K562 (cell line): ENCODE data around the gene MPPED2. TPM values are rescaled to one million over a fixed set of nuclear protein-coding genes. Genes with fewer than 3 reads are reported as not detected.

Source experiments
- BRCA1 ChIP-seq, 2 experiments: fragments of 450-650 bp in 1 of 2; sonication (generic) in 1 of 2; formaldehyde crosslinking in 1 of 2; IDR thresholded peaks; 2 replicates each; pipeline versions ENCODE4 v1.5.0 to v1.6.1; 2017 to 2020; ENCODE audit warnings: mild to moderate bottlenecking in 1 of 2, missing genetic modification reagents in 1 of 2
- CBFB ChIP-seq: sonication (generic); formaldehyde crosslinking; IDR thresholded peaks from 2 replicates; pipeline ENCODE4 v1.4.0; 2020; ENCODE audit warnings: mild to moderate bottlenecking, missing genetic modification reagents
- CREB1 ChIP-seq, 2 experiments: sonication (generic) in 1 of 2; formaldehyde crosslinking in 1 of 2; IDR thresholded peaks; 2 replicates each; pipeline versions ENCODE4 v1.6.1 to v1.8.0; 2012 to 2022; ENCODE audit warnings: inconsistent platforms in 1 of 2, mild to moderate bottlenecking in 1 of 2, missing genetic modification reagents in 1 of 2, moderate library complexity in 1 of 2
- ETS1 ChIP-seq: conservative IDR thresholded peaks from 2 replicates; pipeline ENCODE4 v1.6.1; 2011; ENCODE audit warnings: low read depth, mild to moderate bottlenecking, low read length; ENCODE audit not compliant: control insufficient read depth
- FOS ChIP-seq: IDR thresholded peaks from 3 replicates; pipeline ENCODE4 v1.6.1; 2011; ENCODE audit not compliant: insufficient read length; ENCODE audit errors: extremely low read depth
- HNRNPUL1 ChIP-seq: fragments of 200-400 bp; formaldehyde crosslinking; IDR thresholded peaks from 2 replicates; pipeline ENCODE4 v1.6.1; 2017; ENCODE audit warnings: low read length
- MCM7 ChIP-seq, 2 experiments: fragments of 450-650 bp; IDR thresholded peaks; 2 replicates each; pipeline ENCODE4 v1.6.1; 2016 to 2018
- MTA3 ChIP-seq: fragments of 450-650 bp; formaldehyde crosslinking; IDR thresholded peaks from 2 replicates; pipeline ENCODE4 v1.6.1; 2017; ENCODE audit warnings: mild to moderate bottlenecking, borderline replicate concordance
- NR2C1 ChIP-seq, 2 experiments: fragments of 450-650 bp; IDR thresholded peaks; 2 replicates each; pipeline ENCODE4 v1.6.1; 2017; ENCODE audit warnings: mild to moderate bottlenecking in 2 of 2, antibody characterized with exemption in 1 of 2, inconsistent platforms in 1 of 2, missing compliant biosample characterization in 1 of 2, missing genetic modification characterization in 1 of 2
- PHF20 ChIP-seq: fragments of 450-650 bp; IDR thresholded peaks from 2 replicates; pipeline ENCODE4 v1.6.1; 2018; ENCODE audit not compliant: partially characterized antibody
- RBM15 ChIP-seq: fragments of 200-400 bp; formaldehyde crosslinking; IDR thresholded peaks from 2 replicates; pipeline ENCODE4 v1.6.1; 2018; ENCODE audit warnings: mild to moderate bottlenecking, low read length, moderate library complexity; ENCODE audit not compliant: insufficient read depth
- RCOR1 ChIP-seq, 2 experiments: IDR thresholded peaks; 2 replicates each; pipeline ENCODE4 v1.6.1; 2012; ENCODE audit warnings: low read depth in 2 of 2, low read length in 2 of 2, borderline replicate concordance in 1 of 2, improper control_type of control experiment in 1 of 2
- SAFB2 ChIP-seq: fragments of 200-400 bp; formaldehyde crosslinking; IDR thresholded peaks from 2 replicates; pipeline ENCODE4 v1.6.1; 2018; ENCODE audit warnings: borderline replicate concordance, low read length, low read depth, moderate library complexity; ENCODE audit not compliant: severe bottlenecking
- SMARCB1 ChIP-seq: IDR thresholded peaks from 2 replicates; pipeline ENCODE4 v1.6.1; 2011; ENCODE audit warnings: improper control_type of control experiment, low read depth; ENCODE audit not compliant: insufficient read length
- SPI1 ChIP-seq: IDR thresholded peaks from 2 replicates; pipeline ENCODE4 v1.6.1; 2011; ENCODE audit warnings: low read depth, low read length, control low read depth, borderline replicate concordance
- SRF ChIP-seq, 2 experiments: fragments of 250-450, 450-650 bp in 1 of 2; sonication (Bioruptor Pico) in 1 of 2; sonication (generic) in 1 of 2; formaldehyde crosslinking; IDR thresholded peaks; 2 replicates each; pipeline versions ENCODE4 v1.5.0 to v1.5.1; 2020 to 2022; ENCODE audit warnings: mild to moderate bottlenecking in 1 of 2, missing genetic modification reagents in 1 of 2
- TBL1XR1 ChIP-seq, 2 experiments: IDR thresholded peaks; 2 replicates each; pipeline ENCODE4 v1.6.1; 2012; ENCODE audit warnings: improper control_type of control experiment in 2 of 2, low read length in 2 of 2, mild to moderate bottlenecking in 1 of 2
- XRCC3 ChIP-seq: fragments of 450-650 bp; IDR thresholded peaks from 2 replicates; pipeline ENCODE4 v1.6.1; 2017; ENCODE audit warnings: mild to moderate bottlenecking, moderate library complexity
- ZKSCAN1 ChIP-seq: fragments of 150-350 bp; IDR thresholded peaks from 2 replicates; pipeline ENCODE4 v1.6.1; 2016; ENCODE audit warnings: low read depth, low read length
- ZNF133 ChIP-seq: fragments of 250-450 bp; sonication (Bioruptor Pico); IDR thresholded peaks from 2 replicates; pipeline ENCODE4 v1.4.0; 2020; ENCODE audit warnings: mild to moderate bottlenecking
- ZNF146 ChIP-seq: IDR thresholded peaks from one replicate; pipeline ENCODE4 v1.6.1; 2018; ENCODE audit warnings: missing compliant biosample characterization; ENCODE audit not compliant: unreplicated experiment
- ZNF609 ChIP-seq: sonication (generic); formaldehyde crosslinking; IDR thresholded peaks from 2 replicates; pipeline ENCODE4 v1.8.1; 2023; ENCODE audit warnings: missing genetic modification reagents, mild to moderate bottlenecking, borderline replicate concordance
- ZNF707 ChIP-seq: fragments of 250-450 bp; sonication (Bioruptor Pico); conservative IDR thresholded peaks from 2 replicates; pipeline ENCODE4 v1.8.0; 2022; ENCODE audit warnings: inconsistent platforms, mild to moderate bottlenecking, moderate library complexity
- polyA plus RNA-seq, 8 experiments: library from polyadenylated mRNA; depleted of rRNA in 4 of 8; stranded (reverse) in 5 of 8; unstranded in 3 of 8; fragments of >200 nt; fragmentation: Nextera tagmentation in 2 of 8; fragmentation: Illumina TruSeq in 1 of 8; extraction: Ambion mirVana in 2 of 8; extraction: Trizol in 1 of 8; gene quantifications; 2 replicates each; pipeline versions ENCODE4 v1.2.1 to v1.2.3, GENCODE V29; 2011 to 2014; ENCODE audit warnings: inconsistent platforms in 1 of 8, missing spikeins in 1 of 8
- total RNA-seq, 7 experiments: library from RNA; depleted of rRNA in 6 of 7; stranded (reverse); fragments of >200 nt in 6 of 7; fragmentation: Illumina TruSeq in 2 of 7; extraction: Trizol in 2 of 7; gene quantifications; 2 replicates each; pipeline versions ENCODE4 v1.2.1 to v1.2.3, GENCODE V29; 2011 to 2021; ENCODE audit warnings: low replicate concordance in 1 of 7

The MPPED2 gene
- total and polyA plus RNA-seq, 9 of the 15 experiments (the other 6 are each of a cell fraction or from before 2014, with no cell fraction given), result not detected

GRCh38 chr11:30364139-30364836 is 221.9 kb downstream of the MPPED2 start (continued):
- TF ChIP-seq ETS1 (no peak), SAFB2 (no peak), ZNF609 (no peak), ZKSCAN1 (no peak), HNRNPUL1 (no peak), CBFB (CRISPR knock-in tag) (no peak), NR2C1 (IDR thresholded peaks at IDR 0.05) (no peak), NR2C1 (tag; IDR thresholded peaks at IDR 0.05) (no peak), PHF20 (no peak), SMARCB1 (no peak), MCM7 (IDR thresholded peaks at IDR 0.05) (no peak), ZNF707 (no peak), FOS (no peak), ZNF133 (CRISPR knock-in tag) (no peak), RCOR1 (IDR thresholded peaks at IDR 0.05; ENCODE audit: borderline replicate concordance in 1 of 2, low read depth in 2 of 2, low read length in 2 of 2) (peak in 1 of 2 experiments; percentile 38; a peak in 1 of 4 replicates), RBM15 (no peak), TBL1XR1 (IDR thresholded peaks at IDR 0.05; ENCODE audit: low read length in 2 of 2) (no peak), MTA3 (no peak), SPI1 (no peak), ZNF146 (CRISPR knock-in tag) (no peak), CREB1 (IDR thresholded peaks at IDR 0.05) (no peak), CREB1 (CRISPR knock-in tag; IDR thresholded peaks at IDR 0.05) (no peak), SRF (CRISPR knock-in tag; IDR thresholded peaks at IDR 0.05) (no peak), XRCC3 (no peak), BRCA1 (IDR thresholded peaks at IDR 0.05) (no peak), BRCA1 (CRISPR knock-in tag; IDR thresholded peaks at IDR 0.05) (no peak)
